ENCODE data around the gene DEPDC5. TPM values are rescaled to one million over a fixed set of nuclear protein-coding genes. Genes with fewer than 3 reads are reported as not detected.

The DEPDC5 gene
- total and polyA plus RNA-seq, 2 donors (not counting 1 experiment from before 2014, with no cell fraction given) = 35.5 to 124 TPM

- H3K27ac ChIP-seq (ENCODE audit: low read length in 2 of 2) = no peak overlapping the region
- H3K27ac Mint-ChIP-seq = no peak overlapping the region
- no peaks in the 10 kb centered on the region for H4K20me1 ChIP-seq (ENCODE audit: control insufficient read depth, insufficient read depth, low read length, poor library complexity, severe bottlenecking)
- ChIA-PET POLR2A (no interaction called here), CTCF (no interaction called here)
- no peaks in the 10 kb centered on the region for H3K9me3 Mint-ChIP-seq (ENCODE audit: insufficient read depth)
- H3K9ac ChIP-seq (ENCODE audit: low read length) = no peak overlapping the region
- no peak overlapping the region for H3K4me2 ChIP-seq (replicated peaks; ENCODE audit: low read depth, low read length, poor library complexity, severe bottlenecking)
- H3K27me3 ChIP-seq (replicated peaks in 1 of 4; ENCODE audit: control extremely low read depth in 1 of 4, control insufficient read depth in 3 of 4, insufficient read depth in 4 of 4, low read length in 3 of 4) = peaks cover 0 to 3% (median 0%) of the 10 kb centered on the region in 4 experiments
- no peak overlapping the region for H2AFZ ChIP-seq (ENCODE audit: insufficient read depth, low read depth, low read length, poor library complexity, severe bottlenecking)
- no peaks in the 10 kb centered on the region for H3K79me2 ChIP-seq (ENCODE audit: control insufficient read depth, insufficient read depth, low read length)
- H3K4me1 Mint-ChIP-seq = peaks cover 18% of the 10 kb centered on the region
- no peak for ATAC-seq (ENCODE audit: low read depth)
- H3K27me3 Mint-ChIP-seq = peaks cover 21% of the 10 kb centered on the region
- intact Hi-C loops (cut with micrococcal nuclease) = no loop called here
- no peaks in the 10 kb centered on the region for H3K36me3 ChIP-seq (replicated peaks in 1 of 2; ENCODE audit: control extremely low read depth in 1 of 2, control insufficient read depth in 1 of 2, extremely low read depth in 1 of 2, insufficient read depth in 2 of 2, low read length in 1 of 2)
- WGBS (ENCODE audit: insufficient coverage) = 100% methylated on average over 1 of the region's 1 CpG
- TF ChIP-seq EZH2 (IDR thresholded peaks at IDR 0.05; ENCODE audit: borderline replicate concordance, insufficient read depth, low read depth, low read length, poor library complexity, severe bottlenecking) (no peak), CTCF (IDR thresholded peaks at IDR 0.05) (no peak)
- no peak overlapping the region for H3K4me3 ChIP-seq (ENCODE audit: control extremely low read depth in 1 of 5, extremely low read depth in 1 of 5, insufficient read depth in 1 of 5, low read depth in 2 of 5, low read length in 4 of 5)
- no peaks in the 10 kb centered on the region for H3K9me3 ChIP-seq (ENCODE audit: control extremely low read depth in 1 of 3, control insufficient read depth in 2 of 3, insufficient read depth in 1 of 3, low read length in 2 of 3)
- no peak for DNase-seq
- peaks cover 11 to 18% of the 10 kb centered on the region in 2 donors for H3K4me1 ChIP-seq (ENCODE audit: control insufficient read depth in 2 of 2, insufficient read depth in 2 of 2, low read length in 2 of 2)
- H3K4me3 Mint-ChIP-seq = no peak overlapping the region
Measured at GRCh38 chr22:31925056-31925455, 171.2 kb downstream of the DEPDC5 start.

- Histone ChIP-seq H4K20me1 (ENCODE audit: control insufficient read depth, insufficient read depth, low read length, poor library complexity, severe bottlenecking) (no peaks in the 10 kb centered on the region), H3K27me3 (replicated peaks in 1 of 4; ENCODE audit: control extremely low read depth in 1 of 4, control insufficient read depth in 3 of 4, insufficient read depth in 4 of 4, low read length in 3 of 4) (peaks cover 0 to 3% (median 0%) of the 10 kb centered on the region in 4 experiments), H3K36me3 (replicated peaks in 1 of 2; ENCODE audit: control extremely low read depth in 1 of 2, control insufficient read depth in 1 of 2, extremely low read depth in 1 of 2, insufficient read depth in 2 of 2, low read length in 1 of 2) (no peaks in the 10 kb centered on the region), H3K4me1 (ENCODE audit: control insufficient read depth in 2 of 2, insufficient read depth in 2 of 2, low read length in 2 of 2) (peaks cover 11 to 18% of the 10 kb centered on the region in 2 donors), H3K9me3 (ENCODE audit: control extremely low read depth in 1 of 3, control insufficient read depth in 2 of 3, insufficient read depth in 1 of 3, low read length in 2 of 3) (no peaks in the 10 kb centered on the region), H3K27ac (ENCODE audit: low read length in 2 of 2) (no peak overlapping the region), H3K4me2 (replicated peaks; ENCODE audit: low read depth, low read length, poor library complexity, severe bottlenecking) (no peak overlapping the region), H2AFZ (ENCODE audit: insufficient read depth, low read depth, low read length, poor library complexity, severe bottlenecking) (no peak overlapping the region), H3K79me2 (ENCODE audit: control insufficient read depth, insufficient read depth, low read length) (no peaks in the 10 kb centered on the region), H3K4me3 (ENCODE audit: control extremely low read depth in 1 of 5, extremely low read depth in 1 of 5, insufficient read depth in 1 of 5, low read depth in 2 of 5, low read length in 4 of 5) (no peak overlapping the region), H3K9ac (ENCODE audit: low read length) (no peak overlapping the region)
- H3K27me3 Mint-ChIP-seq = peaks cover 21% of the 10 kb centered on the region
- no peak overlapping the region for H3K4me3 Mint-ChIP-seq
- H3K4me1 Mint-ChIP-seq = peaks cover 18% of the 10 kb centered on the region
- ATAC-seq (ENCODE audit: low read depth) = no peak
- ChIA-PET CTCF (no interaction called here), POLR2A (no interaction called here)
- no peak overlapping the region for H3K27ac Mint-ChIP-seq
- DNase-seq = no peak
- H3K9me3 Mint-ChIP-seq (ENCODE audit: insufficient read depth) = no peaks in the 10 kb centered on the region
- TF ChIP-seq CTCF (IDR thresholded peaks at IDR 0.05) (no peak), EZH2 (IDR thresholded peaks at IDR 0.05; ENCODE audit: borderline replicate concordance, insufficient read depth, low read depth, low read length, poor library complexity, severe bottlenecking) (no peak)
- intact Hi-C loops (cut with micrococcal nuclease) = no loop called here
- WGBS (ENCODE audit: insufficient coverage) = 82% methylated on average over 1 of the region's 1 CpG
Measured at GRCh38 chr22:31926024-31926423, 172.2 kb downstream of the DEPDC5 start.

Measured in B cell (primary cell).